ENCODE measurements around the gene CYB5A. TPM values are rescaled to one million over a fixed set of nuclear protein-coding genes. Genes with fewer than 3 reads are reported as not detected.

The CYB5A gene
- total RNA-seq, 1 donor from 2014 or later = 30.1 TPM

DNA sequence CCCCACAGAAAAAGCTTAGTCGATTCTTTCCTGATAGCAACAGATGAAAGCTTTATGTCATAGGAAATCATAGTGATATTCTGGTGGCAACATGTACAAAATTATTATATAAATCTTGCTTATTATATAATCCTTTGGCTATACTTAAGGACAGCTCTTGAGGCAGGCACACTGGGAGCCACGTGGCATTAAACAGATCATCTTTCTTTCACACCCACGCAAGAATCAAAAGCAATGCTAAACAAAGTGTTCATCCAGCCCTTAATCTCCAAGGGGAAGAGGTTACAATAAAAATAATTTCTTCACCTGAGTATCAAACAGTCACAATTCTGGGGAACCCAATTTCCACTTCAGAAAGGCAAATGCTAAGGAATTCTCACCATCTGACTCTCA is 57.8 kb downstream of the CYB5A start:
- peaks cover 7% of the 10 kb centered on the region for H3K27me3 Mint-ChIP-seq (ENCODE audit: low read depth)
- no peak overlapping the region for H3K27ac Mint-ChIP-seq (ENCODE audit: unreplicated experiment)
- TF ChIP-seq CTCF (IDR thresholded peaks at IDR 0.05) = no peak
- DNase-seq (ENCODE audit: low spot score) = no peak
- no peak overlapping the region for H3K4me3 Mint-ChIP-seq (ENCODE audit: unreplicated experiment)
- H3K9me3 Mint-ChIP-seq (ENCODE audit: low read depth) = no peaks in the 10 kb centered on the region
- no peaks in the 10 kb centered on the region for H3K36me3 Mint-ChIP-seq (ENCODE audit: low read depth)
- H3K4me1 Mint-ChIP-seq (ENCODE audit: low read depth) = no peaks in the 10 kb centered on the region

DNA sequence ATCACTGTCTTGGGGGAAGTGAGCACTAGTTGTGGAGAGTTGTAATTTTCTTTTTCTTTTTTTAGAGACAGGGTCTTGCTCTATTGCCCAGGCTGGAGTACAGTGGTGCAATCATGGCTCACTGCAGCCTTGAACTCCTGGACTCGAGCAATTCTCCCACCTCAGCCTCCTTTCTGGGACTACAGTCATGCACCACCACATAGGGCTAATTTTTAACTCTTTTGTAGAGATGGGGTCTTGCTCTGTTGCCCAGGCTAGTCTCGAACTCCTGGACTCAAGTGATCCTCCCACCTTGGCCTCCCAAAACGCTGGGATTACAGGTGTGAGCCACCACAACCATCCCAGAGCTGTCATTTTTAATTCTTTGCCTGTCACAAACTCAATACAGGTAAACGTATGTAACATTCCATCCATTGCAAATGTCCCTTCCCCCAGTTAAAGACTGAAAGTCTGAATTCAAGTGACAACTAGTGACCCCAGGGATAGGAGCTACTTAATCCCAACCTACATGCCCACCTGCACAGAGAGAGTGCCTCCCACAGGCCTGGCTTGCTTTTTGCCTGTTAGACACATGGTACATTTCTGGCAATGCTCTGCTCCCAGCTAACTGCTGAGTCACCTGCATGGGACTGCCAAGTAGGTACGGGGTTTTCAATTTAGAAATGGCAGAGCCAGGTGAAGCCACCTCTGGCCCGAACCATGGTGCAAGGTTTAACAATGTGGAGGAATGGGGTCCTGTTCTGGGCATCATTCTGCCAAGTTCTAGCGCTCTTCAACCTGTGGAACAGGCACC is 60.6 kb downstream of the CYB5A start:
- no peak for DNase-seq (ENCODE audit: low spot score)
- peaks cover 2% of the 10 kb centered on the region for H3K27me3 Mint-ChIP-seq (ENCODE audit: low read depth)
- H3K4me1 Mint-ChIP-seq (ENCODE audit: low read depth) = no peaks in the 10 kb centered on the region
- no peak overlapping the region for H3K27ac Mint-ChIP-seq (ENCODE audit: unreplicated experiment)
- no peak overlapping the region for H3K4me3 Mint-ChIP-seq (ENCODE audit: unreplicated experiment)
- no peak for TF ChIP-seq CTCF (IDR thresholded peaks at IDR 0.05)
- H3K9me3 Mint-ChIP-seq (ENCODE audit: low read depth) = no peaks in the 10 kb centered on the region
- H3K36me3 Mint-ChIP-seq (ENCODE audit: low read depth) = no peaks in the 10 kb centered on the region

DNA sequence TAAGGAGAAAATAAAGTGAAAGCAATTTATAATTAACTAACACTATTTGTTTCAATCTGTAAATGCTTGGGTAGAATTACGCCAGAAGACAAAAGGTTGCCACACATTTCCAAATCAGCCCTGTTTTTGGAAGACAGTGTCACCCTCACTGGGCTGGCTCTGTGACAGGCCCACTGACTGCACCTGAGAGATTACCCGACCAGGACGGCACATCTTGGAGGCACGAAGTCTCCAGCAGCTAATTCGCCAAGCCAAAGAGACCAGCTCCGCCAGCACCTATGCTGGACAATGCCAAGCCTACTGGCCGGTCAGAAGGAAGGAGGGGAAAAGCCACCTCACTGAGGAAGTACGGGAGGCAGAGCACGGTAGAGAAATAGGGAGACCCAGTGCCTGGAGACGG is 61.9 kb downstream of the CYB5A start:
- Mint-ChIP-seq H3K27me3 (ENCODE audit: low read depth) (peaks cover 2% of the 10 kb centered on the region), H3K36me3 (ENCODE audit: low read depth) (no peaks in the 10 kb centered on the region)

GRCh38 chr18:74229005-74229404 is 62.8 kb downstream of the CYB5A start:
- no peaks in the 10 kb centered on the region for H3K9me3 Mint-ChIP-seq (ENCODE audit: low read depth)
- no peaks in the 10 kb centered on the region for H3K36me3 Mint-ChIP-seq (ENCODE audit: low read depth)
- H3K27me3 Mint-ChIP-seq (ENCODE audit: low read depth) = peaks cover 2% of the 10 kb centered on the region
- DNase-seq (ENCODE audit: low spot score) = no peak
- H3K4me3 Mint-ChIP-seq (ENCODE audit: unreplicated experiment) = no peak overlapping the region
- H3K27ac Mint-ChIP-seq (ENCODE audit: unreplicated experiment) = no peak overlapping the region
- TF ChIP-seq CTCF (IDR thresholded peaks at IDR 0.05) = no peak
- H3K4me1 Mint-ChIP-seq (ENCODE audit: low read depth) = no peaks in the 10 kb centered on the region

More for the DNA sequence above, 61.9 kb downstream of the CYB5A start:
- Mint-ChIP-seq H3K4me3 (ENCODE audit: unreplicated experiment) (no peak overlapping the region), H3K4me1 (ENCODE audit: low read depth) (no peaks in the 10 kb centered on the region), H3K9me3 (ENCODE audit: low read depth) (no peaks in the 10 kb centered on the region), H3K27ac (ENCODE audit: unreplicated experiment) (no peak overlapping the region)
- no peak for TF ChIP-seq CTCF (IDR thresholded peaks at IDR 0.05)
- DNase-seq (ENCODE audit: low spot score) = no peak

- H3K4me3 Mint-ChIP-seq (ENCODE audit: unreplicated experiment) = no peak overlapping the region
- no peak for TF ChIP-seq CTCF (IDR thresholded peaks at IDR 0.05)
- DNase-seq (ENCODE audit: low spot score) = no peak
- peaks cover 2% of the 10 kb centered on the region for H3K27me3 Mint-ChIP-seq (ENCODE audit: low read depth)
- no peaks in the 10 kb centered on the region for H3K4me1 Mint-ChIP-seq (ENCODE audit: low read depth)
- H3K36me3 Mint-ChIP-seq (ENCODE audit: low read depth) = no peaks in the 10 kb centered on the region
- H3K9me3 Mint-ChIP-seq (ENCODE audit: low read depth) = no peaks in the 10 kb centered on the region
- H3K27ac Mint-ChIP-seq (ENCODE audit: unreplicated experiment) = no peak overlapping the region
Observed at GRCh38 chr18:74228312-74228711, 63.5 kb downstream of the CYB5A start.

Measured in chondrocyte (in vitro differentiated cells).